ENCODE measurements around the gene TNNI2. TPM values are rescaled to one million over a fixed set of nuclear protein-coding genes. Genes with fewer than 3 reads are reported as not detected.

TNNI2 gene
- total RNA-seq, 2 donors from 2014 or later, result not detected

DNA sequence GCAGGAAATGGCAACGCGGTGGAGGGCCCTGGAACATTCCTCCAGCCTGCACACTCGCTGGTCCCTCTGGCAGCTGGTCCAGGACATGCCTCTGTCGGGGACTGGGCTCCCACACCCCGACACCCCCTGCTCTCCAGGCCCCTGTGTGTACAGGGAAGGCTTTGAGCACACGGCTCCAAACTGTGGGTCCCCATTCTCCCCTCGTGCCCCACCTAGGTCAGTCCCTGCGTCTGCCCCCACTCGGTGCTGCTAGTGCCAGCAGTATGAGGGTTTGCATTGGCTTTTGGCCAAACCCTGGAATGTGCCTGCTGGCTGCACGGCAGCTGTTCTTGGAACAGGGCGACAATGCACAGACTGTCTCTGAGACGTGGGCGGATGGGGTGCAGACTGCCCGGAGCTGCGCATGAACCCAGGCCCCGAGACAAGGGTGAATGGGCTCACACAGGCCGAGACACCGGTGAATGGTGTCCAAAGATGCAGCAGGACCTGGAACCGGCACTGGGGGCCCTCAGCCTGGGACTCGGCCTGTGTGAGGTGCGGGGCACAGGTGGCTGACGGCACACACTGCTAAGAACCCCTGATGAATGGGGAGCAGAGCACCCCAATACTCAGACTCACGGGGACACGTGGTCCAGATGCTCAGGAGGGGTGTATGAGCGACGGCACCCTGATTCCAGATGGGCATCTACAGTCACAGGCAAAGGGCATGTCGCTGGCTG is 11.5 kb upstream of the TNNI2 start:
- Histone ChIP-seq H3K27me3 (ENCODE audit: control insufficient read depth, insufficient read depth, low read length, poor library complexity, severe bottlenecking) (peaks cover 31% of the 10 kb centered on the region), H3K4me1 (ENCODE audit: control insufficient read depth, insufficient read depth, low read length) (no peaks in the 10 kb centered on the region), H3K4me3 (ENCODE audit: low read length) (no peak overlapping the region), H3K9me3 (ENCODE audit: control insufficient read depth, low read length) (no peaks in the 10 kb centered on the region), H3K36me3 (ENCODE audit: control insufficient read depth, insufficient read depth, low read length) (no peaks in the 10 kb centered on the region), H3K27ac (ENCODE audit: low read depth, low read length) (no peak overlapping the region), H3K9ac (ENCODE audit: extremely low read depth, low read length, poor library complexity, severe bottlenecking) (no peak overlapping the region)
- H3K27ac Mint-ChIP-seq, result no peak overlapping the region
- H3K4me3 Mint-ChIP-seq, result no peak overlapping the region
- TF ChIP-seq, protein P1, sequence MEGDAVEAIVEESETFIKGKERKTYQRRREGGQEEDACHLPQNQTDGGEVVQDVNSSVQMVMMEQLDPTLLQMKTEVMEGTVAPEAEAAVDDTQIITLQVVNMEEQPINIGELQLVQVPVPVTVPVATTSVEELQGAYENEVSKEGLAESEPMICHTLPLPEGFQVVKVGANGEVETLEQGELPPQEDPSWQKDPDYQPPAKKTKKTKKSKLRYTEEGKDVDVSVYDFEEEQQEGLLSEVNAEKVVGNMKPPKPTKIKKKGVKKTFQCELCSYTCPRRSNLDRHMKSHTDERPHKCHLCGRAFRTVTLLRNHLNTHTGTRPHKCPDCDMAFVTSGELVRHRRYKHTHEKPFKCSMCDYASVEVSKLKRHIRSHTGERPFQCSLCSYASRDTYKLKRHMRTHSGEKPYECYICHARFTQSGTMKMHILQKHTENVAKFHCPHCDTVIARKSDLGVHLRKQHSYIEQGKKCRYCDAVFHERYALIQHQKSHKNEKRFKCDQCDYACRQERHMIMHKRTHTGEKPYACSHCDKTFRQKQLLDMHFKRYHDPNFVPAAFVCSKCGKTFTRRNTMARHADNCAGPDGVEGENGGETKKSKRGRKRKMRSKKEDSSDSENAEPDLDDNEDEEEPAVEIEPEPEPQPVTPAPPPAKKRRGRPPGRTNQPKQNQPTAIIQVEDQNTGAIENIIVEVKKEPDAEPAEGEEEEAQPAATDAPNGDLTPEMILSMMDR (conservative IDR thresholded peaks at IDR 0.05), result no peak
- H3K36me3 Mint-ChIP-seq (ENCODE audit: low read depth), result no peaks in the 10 kb centered on the region
- no peaks in the 10 kb centered on the region for H3K9me3 Mint-ChIP-seq
- no peaks in the 10 kb centered on the region for H3K4me1 Mint-ChIP-seq
- peaks cover 29% of the 10 kb centered on the region for H3K27me3 Mint-ChIP-seq (ENCODE audit: insufficient read depth)
- no peak for DNase-seq
- 85 to 89% methylated on average over 10 to 27 of the region's 27 CpGs for WGBS, 2 experiments (ENCODE audit: insufficient coverage in 1 of 2, insufficient read length in 1 of 2)

DNA sequence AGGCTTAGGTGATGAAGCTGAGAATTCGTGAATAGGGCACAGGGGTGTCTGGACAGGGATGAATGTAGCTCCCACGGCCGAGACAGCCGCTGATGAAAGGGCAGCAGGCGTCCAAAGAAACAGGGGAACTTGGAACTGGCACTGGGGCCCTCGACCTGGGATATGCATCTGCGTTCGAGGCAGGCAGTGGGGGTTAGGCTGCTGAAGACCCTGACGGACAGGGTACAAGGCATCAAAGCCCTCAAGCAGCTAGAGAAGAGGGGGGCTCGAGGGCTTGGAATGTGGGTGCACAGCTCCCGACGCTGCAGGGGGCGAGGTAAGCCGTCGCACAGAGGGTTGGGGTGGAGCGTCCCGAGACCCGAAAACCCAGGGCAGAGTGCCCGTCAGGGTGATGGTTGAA is 10.8 kb upstream of the TNNI2 start:
- Mint-ChIP-seq H3K36me3 (ENCODE audit: low read depth) (no peaks in the 10 kb centered on the region), H3K4me1 (no peaks in the 10 kb centered on the region), H3K9me3 (no peaks in the 10 kb centered on the region), H3K27ac (no peak overlapping the region), H3K27me3 (ENCODE audit: insufficient read depth) (peaks cover 32% of the 10 kb centered on the region), H3K4me3 (no peak overlapping the region)
- H3K27me3 ChIP-seq (ENCODE audit: control insufficient read depth, insufficient read depth, low read length, poor library complexity, severe bottlenecking), result peaks cover 35% of the 10 kb centered on the region
- H3K9ac ChIP-seq (ENCODE audit: extremely low read depth, low read length, poor library complexity, severe bottlenecking), result no peak overlapping the region
- TF ChIP-seq, protein P1 (conservative IDR thresholded peaks at IDR 0.05), result no peak
- H3K9me3 ChIP-seq (ENCODE audit: control insufficient read depth, low read length), result no peaks in the 10 kb centered on the region
- DNase-seq, result no peak
- no peaks in the 10 kb centered on the region for H3K4me1 ChIP-seq (ENCODE audit: control insufficient read depth, insufficient read depth, low read length)
- H3K36me3 ChIP-seq (ENCODE audit: control insufficient read depth, insufficient read depth, low read length), result no peaks in the 10 kb centered on the region
- 87 to 92% methylated on average over 15 to 19 of the region's 19 CpGs for WGBS, 2 experiments (ENCODE audit: insufficient coverage in 1 of 2, insufficient read length in 1 of 2)
- H3K4me3 ChIP-seq (ENCODE audit: low read length), result no peak overlapping the region
- H3K27ac ChIP-seq (ENCODE audit: low read depth, low read length), result no peak overlapping the region

DNA sequence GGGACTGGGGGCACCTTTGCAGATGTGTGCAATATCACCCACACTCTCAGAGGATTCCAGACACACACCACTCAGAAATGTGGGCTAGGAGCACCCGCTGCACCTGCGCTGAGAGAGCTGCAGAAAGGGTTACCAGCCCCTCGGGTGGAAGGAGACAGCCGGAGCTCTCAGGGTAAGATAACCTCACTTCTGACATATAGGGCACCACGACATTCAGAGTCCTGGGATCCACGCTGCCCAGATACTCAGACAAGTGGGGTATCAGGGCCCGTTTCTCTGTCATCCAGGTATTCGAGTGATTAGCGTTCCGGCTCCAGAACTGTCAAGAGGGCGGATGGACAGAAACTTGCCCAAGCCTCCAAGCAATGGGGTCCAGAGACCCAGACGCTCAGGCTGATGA is 10.2 kb upstream of the TNNI2 start:
- Mint-ChIP-seq H3K27ac (no peak overlapping the region), H3K9me3 (no peaks in the 10 kb centered on the region), H3K4me1 (no peaks in the 10 kb centered on the region), H3K4me3 (no peak overlapping the region), H3K36me3 (ENCODE audit: low read depth) (no peaks in the 10 kb centered on the region), H3K27me3 (ENCODE audit: insufficient read depth) (peaks cover 38% of the 10 kb centered on the region)
- H3K9me3 ChIP-seq (ENCODE audit: control insufficient read depth, low read length), result no peaks in the 10 kb centered on the region
- no peak overlapping the region for H3K4me3 ChIP-seq (ENCODE audit: low read length)
- H3K9ac ChIP-seq (ENCODE audit: extremely low read depth, low read length, poor library complexity, severe bottlenecking), result no peak overlapping the region
- H3K36me3 ChIP-seq (ENCODE audit: control insufficient read depth, insufficient read depth, low read length), result no peaks in the 10 kb centered on the region
- TF ChIP-seq, protein P1 (conservative IDR thresholded peaks at IDR 0.05), result no peak
- no peak for DNase-seq
- H3K27me3 ChIP-seq (ENCODE audit: control insufficient read depth, insufficient read depth, low read length, poor library complexity, severe bottlenecking), result peaks cover 41% of the 10 kb centered on the region
- WGBS, 2 experiments (ENCODE audit: insufficient coverage in 1 of 2, insufficient read length in 1 of 2), result 88 to 94% methylated on average over 12 of the region's 12 CpGs
- no peak overlapping the region for H3K27ac ChIP-seq (ENCODE audit: low read depth, low read length)
- no peaks in the 10 kb centered on the region for H3K4me1 ChIP-seq (ENCODE audit: control insufficient read depth, insufficient read depth, low read length)

Measured in endodermal cell (in vitro differentiated cells).